Testis (tissue), 3 donors: ENCODE measurements around the gene PDE4B. TPM values are rescaled to one million over a fixed set of nuclear protein-coding genes. Genes with fewer than 3 reads are reported as not detected.

Source experiments
- DNase-seq: peaks from one replicate; pipeline ENCODE4 v3.0.0-alpha.2; 2019
- H3K27ac ChIP-seq, 2 donors: fragments of 200-600 bp; sonication (generic); one replicate each; pipeline ENCODE4 v1.5.1; 2019
- H3K27me3 ChIP-seq: fragments of 200-600 bp; sonication (generic); one replicate; pipeline ENCODE4 v1.5.1; 2019
- H3K36me3 ChIP-seq: fragments of 200-600 bp; sonication (generic); one replicate; pipeline ENCODE4 v1.5.1; 2017; ENCODE audit warnings: low read depth; ENCODE audit errors: missing control alignments
- H3K4me1 ChIP-seq: fragments of 200-600 bp; sonication (generic); one replicate; pipeline ENCODE4 v1.5.1; 2019
- H3K4me3 ChIP-seq, 2 donors: fragments of 200-600 bp; sonication (generic); one replicate each; pipeline ENCODE4 v1.5.1; 2017 to 2019
- H3K9me3 ChIP-seq: fragments of 200-600 bp; sonication (generic); one replicate; pipeline ENCODE4 v1.5.1; 2017
- POLR2A ChIP-seq: fragments of 450-650 bp; IDR thresholded peaks from one replicate; pipeline ENCODE4 v1.6.1; 2017; ENCODE audit warnings: antibody characterized with exemption, mild to moderate bottlenecking, moderate library complexity
- WGBS, 2 donors: methylation state at CpG; one replicate each; pipeline ENCODE4 v1.1.5; 2018; 5-methylcytosine and 5-hydroxymethylcytosine counted together
- intact Hi-C: fragments of 100-400 bp; cut with DNase I; formaldehyde crosslinking; loops from one replicate; pipeline ENCODE4 v1.15.1; 2023; ENCODE audit warnings: low total_unique reads
- polyA plus RNA-seq: library from polyadenylated mRNA; stranded (reverse); fragments of 350-450 nt; fragmentation: Illumina TruSeq; extraction: RNeasy Lipid Tissue Mini Kit (QIAGEN cat#74804); gene quantifications from one replicate; pipeline ENCODE4 v1.2.3, GENCODE V29; 2014; ENCODE audit warnings: low read depth, low replicate concordance; ENCODE audit not compliant: insufficient read depth
- total RNA-seq, 2 donors: library from RNA; depleted of rRNA; stranded (reverse); fragments of >200 nt; gene quantifications; one replicate each; pipeline ENCODE4 v1.2.3, GENCODE V29; 2016
- TF ChIP-seq, protein P1 (sequence below), 3 experiments: fragments of 450-650 bp in 2 of 3; fragments of 200-600 bp in 1 of 3; sonication (generic) in 1 of 3; IDR thresholded peaks; one replicate each; pipeline ENCODE4 v1.5.1; 2016 to 2019; ENCODE audit warnings: antibody characterized with exemption in 3 of 3, mild to moderate bottlenecking in 2 of 3, moderate library complexity in 1 of 3

The PDE4B gene
- total and polyA plus RNA-seq, 3 donors from 2014 or later, result 11.5 to 16.1 (median 12.4) TPM

DNA sequence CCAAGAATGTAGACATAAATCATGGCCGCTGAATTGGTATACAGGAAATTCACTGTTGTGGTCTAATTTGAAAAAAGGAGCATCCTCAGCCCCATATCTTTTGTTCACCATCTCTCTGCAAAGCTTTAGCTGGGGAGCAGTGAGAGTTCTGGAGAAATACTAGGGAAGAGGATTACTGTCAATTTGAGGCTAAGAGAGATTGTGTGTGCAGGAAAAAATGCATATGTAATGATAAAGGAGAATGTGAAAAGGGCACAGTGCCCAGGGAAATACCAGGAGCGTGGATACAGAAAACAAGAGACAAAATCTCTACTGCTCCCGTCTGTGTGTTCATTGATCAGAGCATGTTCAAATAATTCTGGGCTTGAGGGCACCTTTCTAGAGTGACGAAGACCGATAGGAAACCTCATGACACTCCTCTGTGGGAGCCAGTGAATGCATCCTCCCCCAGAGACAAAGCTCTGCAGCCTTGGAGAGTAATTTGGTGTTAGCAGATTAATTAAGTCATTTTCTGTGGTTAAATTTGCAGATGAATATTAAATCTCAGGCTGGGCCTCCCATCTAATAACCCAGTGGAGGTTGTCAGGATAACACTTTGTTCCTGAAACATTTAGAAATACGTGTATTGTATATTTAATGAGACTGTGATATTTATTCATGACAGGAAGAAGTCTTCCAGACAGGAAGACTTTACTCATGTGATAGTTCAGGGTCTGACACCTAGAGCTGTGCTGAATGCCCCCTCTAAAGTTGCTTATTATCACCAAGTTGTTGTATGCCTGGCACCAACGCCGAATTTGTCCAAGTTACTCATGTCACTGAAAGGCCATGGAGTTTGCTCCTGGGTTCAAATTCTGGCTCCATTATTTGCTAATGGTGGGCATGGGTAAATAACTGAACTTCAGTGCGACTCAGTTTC, 453.9 kb downstream of the PDE4B start:
- no peak for DNase-seq
- WGBS, 2 donors, result 79 to 82% methylated on average over 9 of the region's 9 CpGs
- no peak for TF ChIP-seq POLR2A
- TF ChIP-seq, protein P1, sequence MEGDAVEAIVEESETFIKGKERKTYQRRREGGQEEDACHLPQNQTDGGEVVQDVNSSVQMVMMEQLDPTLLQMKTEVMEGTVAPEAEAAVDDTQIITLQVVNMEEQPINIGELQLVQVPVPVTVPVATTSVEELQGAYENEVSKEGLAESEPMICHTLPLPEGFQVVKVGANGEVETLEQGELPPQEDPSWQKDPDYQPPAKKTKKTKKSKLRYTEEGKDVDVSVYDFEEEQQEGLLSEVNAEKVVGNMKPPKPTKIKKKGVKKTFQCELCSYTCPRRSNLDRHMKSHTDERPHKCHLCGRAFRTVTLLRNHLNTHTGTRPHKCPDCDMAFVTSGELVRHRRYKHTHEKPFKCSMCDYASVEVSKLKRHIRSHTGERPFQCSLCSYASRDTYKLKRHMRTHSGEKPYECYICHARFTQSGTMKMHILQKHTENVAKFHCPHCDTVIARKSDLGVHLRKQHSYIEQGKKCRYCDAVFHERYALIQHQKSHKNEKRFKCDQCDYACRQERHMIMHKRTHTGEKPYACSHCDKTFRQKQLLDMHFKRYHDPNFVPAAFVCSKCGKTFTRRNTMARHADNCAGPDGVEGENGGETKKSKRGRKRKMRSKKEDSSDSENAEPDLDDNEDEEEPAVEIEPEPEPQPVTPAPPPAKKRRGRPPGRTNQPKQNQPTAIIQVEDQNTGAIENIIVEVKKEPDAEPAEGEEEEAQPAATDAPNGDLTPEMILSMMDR (IDR thresholded peaks at IDR 0.05), result no peak
- intact Hi-C loops, result no loop called here
- Histone ChIP-seq H3K9me3 (no peaks in the 10 kb centered on the region), H3K4me3 (no peak overlapping the region), H3K36me3 (no peaks in the 10 kb centered on the region), H3K27ac (no peak overlapping the region), H3K4me1 (no peaks in the 10 kb centered on the region), H3K27me3 (no peaks in the 10 kb centered on the region)

DNA sequence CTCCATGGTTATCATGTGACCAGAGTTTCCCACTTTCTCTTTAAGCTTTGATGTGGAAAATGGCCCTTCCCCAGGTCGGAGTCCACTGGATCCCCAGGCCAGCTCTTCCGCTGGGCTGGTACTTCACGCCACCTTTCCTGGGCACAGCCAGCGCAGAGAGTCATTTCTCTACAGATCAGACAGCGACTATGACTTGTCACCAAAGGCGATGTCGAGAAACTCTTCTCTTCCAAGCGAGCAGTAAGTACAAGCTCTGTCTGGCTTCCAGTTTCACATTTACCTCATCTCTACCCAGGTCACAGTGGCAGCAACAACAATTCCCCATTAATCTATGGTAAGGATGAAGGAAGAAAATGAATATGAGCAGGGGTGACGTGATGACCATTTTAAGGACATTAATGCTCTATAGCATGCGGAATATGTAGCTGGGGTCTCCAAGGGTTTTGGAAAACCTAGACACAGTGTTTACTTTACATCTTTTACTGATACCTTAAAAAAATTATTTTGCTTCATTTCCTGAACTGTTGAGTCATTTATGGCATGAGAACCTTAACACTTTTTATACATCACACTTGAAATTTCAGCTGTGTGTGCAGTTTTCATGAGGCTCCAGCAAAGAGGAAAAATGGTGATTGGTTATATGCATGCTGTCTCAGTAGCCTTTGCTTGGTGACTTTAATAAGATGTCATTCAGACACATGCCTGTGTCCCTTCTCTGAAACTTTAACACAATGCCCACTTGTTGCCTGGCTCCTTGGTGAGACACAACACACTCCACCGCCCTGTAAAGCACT, 454.9 kb downstream of the PDE4B start:
- Histone ChIP-seq H3K4me3 (no peak overlapping the region), H3K36me3 (no peaks in the 10 kb centered on the region), H3K27ac (no peak overlapping the region), H3K4me1 (no peaks in the 10 kb centered on the region), H3K27me3 (no peaks in the 10 kb centered on the region), H3K9me3 (no peaks in the 10 kb centered on the region)
- intact Hi-C loops, result no loop called here
- TF ChIP-seq, protein P1 (IDR thresholded peaks at IDR 0.05), result no peak
- TF ChIP-seq POLR2A, result no peak
- no peak for DNase-seq
- WGBS, 2 donors, result 94% methylated on average over 11 of the region's 11 CpGs

DNA sequence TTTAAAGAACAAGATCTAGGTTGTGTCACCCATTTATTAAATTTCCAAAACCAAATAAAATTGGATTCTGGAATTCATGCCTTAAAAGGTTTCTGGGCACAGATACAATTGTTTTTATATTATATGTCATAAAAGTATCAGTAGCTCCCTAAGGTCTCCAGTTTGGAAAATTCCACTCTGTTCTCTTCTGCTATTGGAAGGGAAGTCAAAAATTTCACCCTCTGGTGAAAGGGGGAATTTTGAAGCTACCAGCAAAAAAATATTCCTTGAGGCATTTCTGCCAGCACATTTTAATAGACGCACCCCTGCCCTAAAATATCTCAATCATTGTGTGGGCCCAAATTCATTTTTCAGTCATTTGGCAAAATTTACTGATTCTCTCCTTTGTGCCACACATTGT, 455.6 kb downstream of the PDE4B start:
- Histone ChIP-seq H3K27me3 (no peaks in the 10 kb centered on the region), H3K4me1 (no peaks in the 10 kb centered on the region), H3K9me3 (no peaks in the 10 kb centered on the region), H3K36me3 (no peaks in the 10 kb centered on the region), H3K27ac (no peak overlapping the region), H3K4me3 (no peak overlapping the region)
- DNase-seq, result no peak
- intact Hi-C loops, result no loop called here
- TF ChIP-seq, protein P1 (IDR thresholded peaks at IDR 0.05), result no peak
- no peak for TF ChIP-seq POLR2A
- WGBS, 2 donors, result 59 to 61% methylated on average over 1 of the region's 1 CpG

DNA sequence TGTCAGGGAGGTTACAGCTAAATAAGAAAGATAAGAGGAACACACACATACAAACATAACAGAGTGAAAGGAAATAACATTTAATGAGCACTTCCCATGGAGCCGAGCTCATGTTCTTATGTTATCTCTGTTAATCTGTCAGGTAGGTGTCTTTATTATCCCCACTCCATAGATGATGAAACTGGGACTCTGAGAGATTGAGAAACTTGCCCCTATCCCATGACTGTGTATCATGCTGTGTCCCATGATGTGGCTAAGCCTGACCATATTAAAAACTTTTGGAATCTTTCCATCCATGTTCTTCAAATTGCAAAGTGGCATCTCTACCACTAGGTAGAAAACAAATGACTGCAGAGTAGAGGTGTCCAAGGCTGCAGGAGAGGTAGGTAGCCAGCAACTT, 456.1 kb downstream of the PDE4B start:
- H3K4me3 ChIP-seq, result no peak overlapping the region
- no peak for TF ChIP-seq POLR2A
- TF ChIP-seq, protein P1 (IDR thresholded peaks at IDR 0.05), result no peak
- intact Hi-C loops, result no loop called here
- no peak for DNase-seq
- H3K27me3 ChIP-seq, result no peaks in the 10 kb centered on the region
- H3K4me1 ChIP-seq, result no peaks in the 10 kb centered on the region
- no peak overlapping the region for H3K27ac ChIP-seq
- H3K36me3 ChIP-seq, result no peaks in the 10 kb centered on the region
- 33 to 50% methylated on average over 1 of the region's 1 CpG for WGBS, 2 donors
- no peaks in the 10 kb centered on the region for H3K9me3 ChIP-seq
